ENCODE data around the gene TBX2.

TBX2 gene

DNA sequence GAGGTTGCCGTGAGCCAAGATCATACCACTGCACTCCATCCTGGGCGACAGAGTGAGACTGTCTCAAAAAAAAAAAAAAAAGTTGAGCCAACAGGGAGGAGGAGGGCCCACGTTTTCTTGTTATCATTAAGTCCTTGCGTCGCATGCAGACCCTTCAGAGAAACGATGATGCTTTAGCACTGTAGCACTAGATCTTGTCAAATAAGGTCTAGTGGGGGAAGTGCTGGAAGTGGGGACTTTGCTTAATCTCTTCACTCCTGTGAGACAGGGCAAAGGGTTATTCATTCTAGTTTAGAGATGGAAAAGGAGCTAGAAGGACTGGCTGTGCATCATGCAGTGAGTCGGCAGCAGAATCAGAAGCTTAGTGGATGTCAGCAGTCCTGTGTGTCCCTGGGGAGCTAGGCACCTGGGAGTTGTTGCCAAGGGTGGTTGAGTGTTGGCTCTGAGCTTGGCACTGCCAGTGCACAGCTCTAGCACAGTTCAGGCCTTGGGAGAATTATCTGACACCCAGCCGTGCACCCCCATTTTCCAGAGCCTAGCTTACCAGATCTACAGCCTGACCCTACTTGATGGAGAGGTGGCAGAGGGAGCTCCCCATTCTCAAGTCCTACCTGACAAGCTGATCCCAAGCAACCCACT lies 33.4 kb upstream of the TBX2 start:
- no peak overlapping the region for H3K4me3 ChIP-seq (ENCODE audit: low read depth, low read length)
- DNase-seq (ENCODE audit: low read depth), result no peak
- TF ChIP-seq, protein P1, sequence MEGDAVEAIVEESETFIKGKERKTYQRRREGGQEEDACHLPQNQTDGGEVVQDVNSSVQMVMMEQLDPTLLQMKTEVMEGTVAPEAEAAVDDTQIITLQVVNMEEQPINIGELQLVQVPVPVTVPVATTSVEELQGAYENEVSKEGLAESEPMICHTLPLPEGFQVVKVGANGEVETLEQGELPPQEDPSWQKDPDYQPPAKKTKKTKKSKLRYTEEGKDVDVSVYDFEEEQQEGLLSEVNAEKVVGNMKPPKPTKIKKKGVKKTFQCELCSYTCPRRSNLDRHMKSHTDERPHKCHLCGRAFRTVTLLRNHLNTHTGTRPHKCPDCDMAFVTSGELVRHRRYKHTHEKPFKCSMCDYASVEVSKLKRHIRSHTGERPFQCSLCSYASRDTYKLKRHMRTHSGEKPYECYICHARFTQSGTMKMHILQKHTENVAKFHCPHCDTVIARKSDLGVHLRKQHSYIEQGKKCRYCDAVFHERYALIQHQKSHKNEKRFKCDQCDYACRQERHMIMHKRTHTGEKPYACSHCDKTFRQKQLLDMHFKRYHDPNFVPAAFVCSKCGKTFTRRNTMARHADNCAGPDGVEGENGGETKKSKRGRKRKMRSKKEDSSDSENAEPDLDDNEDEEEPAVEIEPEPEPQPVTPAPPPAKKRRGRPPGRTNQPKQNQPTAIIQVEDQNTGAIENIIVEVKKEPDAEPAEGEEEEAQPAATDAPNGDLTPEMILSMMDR (conservative IDR thresholded peaks at IDR 0.05; ENCODE audit: low read depth, low read length), result no peak

- no peak for DNase-seq (ENCODE audit: low read depth)
- H3K4me3 ChIP-seq (ENCODE audit: low read depth, low read length), result no peak overlapping the region
- TF ChIP-seq, protein P1 (conservative IDR thresholded peaks at IDR 0.05; ENCODE audit: low read depth, low read length), result no peak
Observed at GRCh38 chr17:61366715-61367413, 32.8 kb upstream of the TBX2 start.

GRCh38 chr17:61368049-61368831 lies 31.4 kb upstream of the TBX2 start:
- TF ChIP-seq, protein P1 (conservative IDR thresholded peaks at IDR 0.05; ENCODE audit: low read depth, low read length), result no peak
- H3K4me3 ChIP-seq (ENCODE audit: low read depth, low read length), result no peak overlapping the region
- no peak for DNase-seq (ENCODE audit: low read depth)

GRCh38 chr17:61368832-61369450 lies 30.7 kb upstream of the TBX2 start:
- DNase-seq (ENCODE audit: low read depth), result no peak
- TF ChIP-seq, protein P1 (conservative IDR thresholded peaks at IDR 0.05; ENCODE audit: low read depth, low read length), result no peak
- H3K4me3 ChIP-seq (ENCODE audit: low read depth, low read length), result no peak overlapping the region

DNA sequence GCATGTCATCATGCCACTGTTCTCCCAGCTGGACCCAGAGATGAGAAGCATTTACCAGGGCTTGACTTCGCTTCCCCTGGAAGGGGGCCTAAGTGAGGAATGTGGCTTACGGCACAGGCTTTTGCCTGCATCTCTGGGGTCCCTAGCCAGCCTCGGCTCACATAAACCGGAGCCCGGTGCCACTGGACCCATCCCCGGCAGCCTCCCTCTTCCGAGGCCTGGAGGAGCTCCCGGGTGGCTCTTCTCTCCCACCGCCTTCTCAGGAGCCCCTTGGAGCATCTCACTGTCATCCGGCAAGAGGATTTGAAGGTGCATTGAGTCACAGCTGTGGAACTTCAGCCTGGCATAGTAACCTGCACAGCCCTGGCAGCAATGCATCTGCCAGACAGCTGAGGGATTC lies 29.9 kb upstream of the TBX2 start:
- no peak for DNase-seq (ENCODE audit: low read depth)
- TF ChIP-seq, protein P1 (conservative IDR thresholded peaks at IDR 0.05; ENCODE audit: low read depth, low read length), result no peak
- no peak overlapping the region for H3K4me3 ChIP-seq (ENCODE audit: low read depth, low read length)

DNA sequence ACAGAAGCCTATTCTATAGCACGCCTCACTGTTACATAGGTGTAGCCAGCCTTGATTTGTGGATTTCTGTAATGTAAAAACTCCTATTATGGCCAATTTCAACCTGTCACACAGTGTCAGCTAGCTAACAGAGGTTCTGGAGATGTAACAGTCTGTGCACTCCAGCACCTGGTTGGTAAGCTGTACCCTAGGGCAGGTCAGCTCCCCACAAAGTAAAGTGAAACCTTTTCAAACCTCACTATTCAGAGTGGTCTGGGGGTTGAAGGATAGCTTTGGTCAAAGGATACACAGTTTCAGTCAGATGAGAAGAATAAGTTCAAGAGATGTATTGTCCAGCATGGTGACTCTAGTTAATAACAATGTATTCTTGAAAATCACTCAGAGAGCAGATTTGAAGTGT lies 28.5 kb upstream of the TBX2 start:
- H3K4me3 ChIP-seq (ENCODE audit: low read depth, low read length), result no peak overlapping the region
- TF ChIP-seq, protein P1 (conservative IDR thresholded peaks at IDR 0.05; ENCODE audit: low read depth, low read length), result no peak
- DNase-seq (ENCODE audit: low read depth), result no peak

Measured in choroid plexus epithelial cell (primary cell).